Measurements from ENCODE around the gene MPPED1. TPM values are rescaled to one million over a fixed set of nuclear protein-coding genes. Genes with fewer than 3 reads are reported as not detected.

MPPED1 gene
- total RNA-seq, 6 donors from 2014 or later, result not detected

DNA sequence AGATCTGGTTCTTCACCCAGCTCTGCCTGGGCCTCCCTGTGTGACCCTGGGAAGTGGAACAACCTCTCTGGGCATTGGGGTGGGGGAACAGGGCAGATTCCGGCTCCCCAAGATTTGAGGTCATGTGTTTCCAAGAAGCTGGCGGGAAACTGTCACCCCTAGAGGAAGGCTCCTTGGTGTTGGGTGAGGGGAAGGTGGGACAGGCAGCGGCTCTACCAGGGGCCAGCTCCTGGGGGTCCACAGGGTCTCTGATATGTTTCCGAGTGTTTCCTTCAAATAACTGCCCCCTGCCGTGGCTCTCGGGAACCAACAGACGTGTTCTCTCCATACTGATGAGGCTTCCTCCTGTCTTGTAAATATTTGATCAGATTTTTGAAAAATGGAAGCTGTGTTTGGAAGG is 78.5 kb downstream of the MPPED1 start:
- no peak overlapping the region for H3K27ac ChIP-seq
- TF ChIP-seq EP300 (IDR thresholded peaks at IDR 0.05), result no peak
- no peak for TF ChIP-seq POLR2A (IDR thresholded peaks at IDR 0.05)
- no peak for TF ChIP-seq POLR2AphosphoS5 (IDR thresholded peaks at IDR 0.05)
- DNase-seq (no peak), ATAC-seq (ENCODE audit: low FRiP score in 2 of 2) (no peak)
- H3K4me3 ChIP-seq, result no peak overlapping the region
- no peaks in the 10 kb centered on the region for H3K4me1 ChIP-seq
- no peaks in the 10 kb centered on the region for H3K27me3 ChIP-seq
- 82 to 84% methylated on average over 7 of the region's 7 CpGs for WGBS, 2 donors
- no peaks in the 10 kb centered on the region for H3K9me3 ChIP-seq
- H3K36me3 ChIP-seq, result no peaks in the 10 kb centered on the region

DNA sequence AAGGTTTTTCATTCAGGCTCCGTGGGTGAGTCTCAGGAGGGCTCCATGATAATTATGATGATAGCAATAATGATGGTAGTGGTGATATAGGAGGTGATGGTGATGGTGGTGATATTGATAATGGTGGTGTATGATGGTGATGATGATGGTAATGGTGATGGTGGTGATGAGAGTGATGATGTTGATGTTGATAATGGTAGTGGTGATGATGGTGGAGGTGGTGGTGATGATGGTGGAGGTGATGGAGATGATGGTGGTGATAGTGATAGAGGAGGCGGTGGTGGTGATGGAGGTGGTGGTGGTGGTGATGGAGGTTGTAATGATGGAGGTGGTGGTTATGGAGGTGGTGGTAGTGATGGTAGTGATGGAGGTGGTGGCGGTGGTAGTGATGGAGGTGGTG is 79.4 kb downstream of the MPPED1 start:
- ATAC-seq (ENCODE audit: low FRiP score in 2 of 2), result no peak
- no peaks in the 10 kb centered on the region for H3K27me3 ChIP-seq
- no peak for TF ChIP-seq EP300 (IDR thresholded peaks at IDR 0.05)
- TF ChIP-seq POLR2A (IDR thresholded peaks at IDR 0.05), result no peak
- no peak for TF ChIP-seq POLR2AphosphoS5 (IDR thresholded peaks at IDR 0.05)
- no peak for TF ChIP-seq CTCF (IDR thresholded peaks at IDR 0.05)

GRCh38 chr22:43491737-43492136 is 79.9 kb downstream of the MPPED1 start:
- Histone ChIP-seq H3K4me3 (no peak overlapping the region), H3K27me3 (no peaks in the 10 kb centered on the region), H3K27ac (no peak overlapping the region), H3K36me3 (no peaks in the 10 kb centered on the region), H3K4me1 (no peaks in the 10 kb centered on the region), H3K9me3 (no peaks in the 10 kb centered on the region)
- ATAC-seq (ENCODE audit: low FRiP score in 2 of 2) (no peak), DNase-seq (no peak)
- WGBS, 2 donors, result 94 to 100% methylated on average over 1 of the region's 1 CpG
- no peak for TF ChIP-seq POLR2AphosphoS5 (IDR thresholded peaks at IDR 0.05)
- no peak for TF ChIP-seq EP300 (IDR thresholded peaks at IDR 0.05)
- TF ChIP-seq CTCF (IDR thresholded peaks at IDR 0.05), result no peak
- no peak for TF ChIP-seq POLR2A (IDR thresholded peaks at IDR 0.05)

More for the DNA sequence above, 79.4 kb downstream of the MPPED1 start:
- no peaks in the 10 kb centered on the region for H3K36me3 ChIP-seq
- DNase-seq, result no peak
- H3K27ac ChIP-seq, result no peak overlapping the region
- H3K4me3 ChIP-seq, result no peak overlapping the region
- no peaks in the 10 kb centered on the region for H3K4me1 ChIP-seq
- WGBS, 2 donors, result 57 to 62% methylated on average over 3 of the region's 3 CpGs
- no peaks in the 10 kb centered on the region for H3K9me3 ChIP-seq

DNA sequence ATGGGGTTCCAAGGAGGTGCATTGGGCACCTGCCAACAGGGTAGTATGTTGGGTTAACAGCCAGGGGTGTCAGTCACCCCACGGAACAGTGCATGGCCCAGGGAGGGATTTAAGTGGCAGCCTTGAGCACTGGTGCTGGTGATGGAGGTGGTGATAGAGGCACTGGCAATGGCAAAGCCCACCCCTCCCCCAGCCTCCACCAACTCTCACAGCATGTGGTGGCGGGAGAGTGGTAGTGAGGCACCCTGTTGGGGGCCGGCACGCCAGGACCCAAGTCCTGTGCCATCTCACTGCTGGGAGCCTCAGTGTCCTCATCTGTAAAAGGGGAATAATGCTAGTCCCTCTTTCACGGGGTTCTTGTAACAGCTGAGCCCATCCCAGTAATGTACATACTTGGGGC is 81.5 kb downstream of the MPPED1 start:
- Histone ChIP-seq H3K4me1 (no peaks in the 10 kb centered on the region), H3K4me3 (no peak overlapping the region), H3K36me3 (no peaks in the 10 kb centered on the region), H3K27me3 (no peaks in the 10 kb centered on the region), H3K27ac (no peak overlapping the region), H3K9me3 (no peaks in the 10 kb centered on the region)
- WGBS, 2 donors, result 89 to 92% methylated on average over 1 to 5 of the region's 5 CpGs
- ATAC-seq (ENCODE audit: low FRiP score in 2 of 2), result peak in 1 of 2 donors; percentile 9
- no peak for TF ChIP-seq CTCF (IDR thresholded peaks at IDR 0.05)
- TF ChIP-seq POLR2A (IDR thresholded peaks at IDR 0.05), result no peak
- no peak for TF ChIP-seq POLR2AphosphoS5 (IDR thresholded peaks at IDR 0.05)
- TF ChIP-seq EP300 (IDR thresholded peaks at IDR 0.05), result no peak
- DNase-seq, result no peak

- ATAC-seq (ENCODE audit: low FRiP score in 2 of 2) (no peak), DNase-seq (no peak)
- no peaks in the 10 kb centered on the region for H3K27me3 ChIP-seq
- whole genome bisulfite sequencing, 2 donors, result 90 to 96% methylated on average over 12 to 14 of the region's 16 CpGs
- H3K36me3 ChIP-seq, result no peaks in the 10 kb centered on the region
- no peak overlapping the region for H3K27ac ChIP-seq
- H3K9me3 ChIP-seq, result no peaks in the 10 kb centered on the region
- TF ChIP-seq EP300 (IDR thresholded peaks at IDR 0.05) (no peak), POLR2AphosphoS5 (IDR thresholded peaks at IDR 0.05) (no peak), POLR2A (IDR thresholded peaks at IDR 0.05) (no peak)
- H3K4me3 ChIP-seq, result no peak overlapping the region
- no peaks in the 10 kb centered on the region for H3K4me1 ChIP-seq
Measured at GRCh38 chr22:43497956-43498855, 86.4 kb downstream of the MPPED1 start.

Data from upper lobe of left lung (tissue), 6 donors.